HS-5 (cell line): ENCODE results near the gene DEFB108B.
"Not testable (repeated sequence)": the region's sequence is repeated elsewhere in the genome, so short reads cannot be mapped to it uniquely, and the experiment has no call there.

ENCODE experiments used
- DNase-seq: peaks from one replicate; pipeline ENCODE4 v3.0.0-alpha.2; 2012; ENCODE audit warnings: low read depth

Gene DEFB108B

GRCh38 chr11:71832811-71833210 is at the start of gene DEFB108B:
TSS of gene DEFB108B (plus strand) at chr11:71833200. CDS start at chr11:71833200, 0 bp downstream.
- not testable (repeated sequence) for DNase-seq

GRCh38 chr11:71786114-71786847 is 46.7 kb upstream of the DEFB108B start:
- not testable (repeated sequence) for DNase-seq

- not testable (repeated sequence) for DNase-seq
Measured at GRCh38 chr11:71786848-71787097, 46.2 kb upstream of the DEFB108B start.

GRCh38 chr11:71787098-71787823 is 45.7 kb upstream of the DEFB108B start:
- DNase-seq: peak; percentile 88

- peak; percentile 40 for DNase-seq
Measured at GRCh38 chr11:71787824-71788454, 45.1 kb upstream of the DEFB108B start.

- not testable (repeated sequence) for DNase-seq
Measured at GRCh38 chr11:71789444-71790196, 43.4 kb upstream of the DEFB108B start.

GRCh38 chr11:71791111-71791510 is 41.9 kb upstream of the DEFB108B start:
- not testable (repeated sequence) for DNase-seq

GRCh38 chr11:71792621-71793235 is 40.3 kb upstream of the DEFB108B start:
- DNase-seq: not testable (repeated sequence)

- DNase-seq: peak; percentile 63
Measured at GRCh38 chr11:71794386-71795040, 38.5 kb upstream of the DEFB108B start.

- DNase-seq: not testable (repeated sequence)
Measured at GRCh38 chr11:71795236-71795635, 37.8 kb upstream of the DEFB108B start.

GRCh38 chr11:71796016-71796415 is 37.0 kb upstream of the DEFB108B start:
- not testable (repeated sequence) for DNase-seq

GRCh38 chr11:71796781-71797180 is 36.2 kb upstream of the DEFB108B start:
- DNase-seq: not testable (repeated sequence)

GRCh38 chr11:71799556-71800128 is 33.4 kb upstream of the DEFB108B start:
- not testable (repeated sequence) for DNase-seq

- not testable (repeated sequence) for DNase-seq
Measured at GRCh38 chr11:71800335-71800953, 32.6 kb upstream of the DEFB108B start.

GRCh38 chr11:71801026-71801425 is 32.0 kb upstream of the DEFB108B start:
- DNase-seq: not testable (repeated sequence)

GRCh38 chr11:71802874-71803273 is 30.1 kb upstream of the DEFB108B start:
- DNase-seq: not testable (repeated sequence)

GRCh38 chr11:71804158-71804947 is 28.6 kb upstream of the DEFB108B start:
- DNase-seq: not testable (repeated sequence)

- DNase-seq: not testable (repeated sequence)
Measured at GRCh38 chr11:71812529-71812928, 20.5 kb upstream of the DEFB108B start.
